HCT116 (cell line): ENCODE data around the gene CASP8AP2. TPM values are rescaled to one million over a fixed set of nuclear protein-coding genes. Genes with fewer than 3 reads are reported as not detected.

Experiments
- ATAC-seq: fragments of 200-7000 bp; cut with Tn5 transposase; 2 replicates; pipeline ENCODE4 v1.9.1; 2020; ENCODE audit warnings: mild to moderate bottlenecking, moderate library complexity
- BruUV-seq: library from RNA; stranded (reverse); fragments of 400-500 nt; replicated peaks from 2 replicates; lab custom pipeline; 2021; lab: Mats Ljungman, UMichigan
- CTCF ChIA-PET: fragments of 300-600 bp; sonication (Branson Sonifier 250); formaldehyde crosslinking; loops from one replicate; lab custom pipeline; 2021; ENCODE audit warnings: antibody characterized with exemption; lab: Charles Lee
- POLR2A ChIA-PET: fragments of 300-600, 350-600 bp; sonication (Branson Sonifier 250); formaldehyde crosslinking; loops from one replicate; lab custom pipeline; 2021; ENCODE audit warnings: antibody characterized with exemption; lab: Charles Lee
- RAD21 ChIA-PET, 2 experiments: fragments of 300-600 bp; sonication (Branson Sonifier 250); formaldehyde crosslinking; loops; one replicate each; lab custom pipeline; 2023; ENCODE audit warnings: low total read pairs in 2 of 2; ENCODE audit not compliant: uncharacterized antibody in 2 of 2, unreplicated experiment in 2 of 2, low non-redundant PET in 1 of 2; lab: Charles Lee
- DNase-seq: peaks from one replicate; pipeline ENCODE4 v3.0.0-alpha.2; 2010; ENCODE audit warnings: low read depth, low spot score
- H2AFZ ChIP-seq: fragments of 200-600 bp; shearing (Covaris generic), sonication (generic); 2 replicates; pipeline ENCODE4 v1.6.1; 2017; ENCODE audit warnings: low read depth, mixed run types, mixed read lengths, antibody characterized with exemption, low read length; ENCODE audit not compliant: poor library complexity, severe bottlenecking
- H3K27ac ChIP-seq: 2 replicates; pipeline ENCODE4 v1.5.1; 2012; ENCODE audit warnings: low read depth, low read length
- H3K27me3 ChIP-seq: fragments of 200-600 bp; sonication (generic); 2 replicates; pipeline ENCODE4 v1.6.1; 2016; ENCODE audit warnings: mixed run types, low read length, mixed read lengths; ENCODE audit not compliant: insufficient read depth
- H3K36me3 ChIP-seq, 2 experiments: fragments of 200-500 bp in 1 of 2; fragments of 200-600 bp in 1 of 2; sonication (Bioruptor generic) in 1 of 2; sonication (generic) in 1 of 2; 2 replicates each; pipeline versions ENCODE4 v1.5.1 to v1.6.1; 2014 to 2016; ENCODE audit warnings: low read length in 2 of 2, inconsistent platforms in 1 of 2, mixed read lengths in 1 of 2, mixed run types in 1 of 2; ENCODE audit not compliant: insufficient read depth in 2 of 2, control insufficient read depth in 1 of 2
- H3K4me1 ChIP-seq, 2 experiments: fragments of 200-600 bp in 1 of 2; sonication (generic) in 1 of 2; 2 replicates each; pipeline versions ENCODE4 v1.5.1 to v1.6.1; 2012 to 2017; ENCODE audit warnings: low read length in 2 of 2, inconsistent platforms in 1 of 2, mild to moderate bottlenecking in 1 of 2, mixed read lengths in 1 of 2, mixed run types in 1 of 2, moderate library complexity in 1 of 2; ENCODE audit not compliant: insufficient read depth in 2 of 2, control insufficient read depth in 1 of 2
- H3K4me2 ChIP-seq: fragments of 200-600 bp; sonication (generic); 2 replicates; pipeline ENCODE4 v1.6.1; 2017; ENCODE audit warnings: mixed run types, low read length, mixed read lengths
- H3K4me3 ChIP-seq, 2 experiments: fragments of 200-600 bp in 1 of 2; sonication (generic) in 1 of 2; replicated peaks in 1 of 2; 2 replicates each; pipeline ENCODE4 v1.5.1; 2011 to 2016; ENCODE audit warnings: low read length in 2 of 2, control low read depth in 1 of 2, low read depth in 1 of 2, mild to moderate bottlenecking in 1 of 2, mixed read lengths in 1 of 2, mixed run types in 1 of 2
- H3K79me2 ChIP-seq: fragments of 200-600 bp; sonication (generic); 2 replicates; pipeline ENCODE4 v1.6.1; 2017; ENCODE audit warnings: mild to moderate bottlenecking, mixed run types, low read length, moderate library complexity, mixed read lengths; ENCODE audit not compliant: insufficient read depth
- H3K9ac ChIP-seq: fragments of 200-600 bp; sonication (generic); 2 replicates; pipeline ENCODE4 v1.6.1; 2016; ENCODE audit warnings: low read length, mixed read lengths
- H3K9me2 ChIP-seq: fragments of 200-600 bp; sonication (generic), shearing (Covaris generic); 2 replicates; pipeline ENCODE4 v1.6.1; 2017; ENCODE audit warnings: mixed run types, mild to moderate bottlenecking, moderate library complexity; ENCODE audit not compliant: insufficient read depth
- H3K9me3 ChIP-seq, 2 experiments: fragments of 200-500 bp in 1 of 2; fragments of 200-600 bp in 1 of 2; sonication (Bioruptor generic) in 1 of 2; sonication (generic) in 1 of 2; 2 replicates each; pipeline ENCODE4 v1.6.1; 2014 to 2017; ENCODE audit warnings: low read length in 2 of 2, mixed read lengths in 2 of 2, inconsistent platforms in 1 of 2, low read depth in 1 of 2, mild to moderate bottlenecking in 1 of 2, mixed run types in 1 of 2, moderate library complexity in 1 of 2; ENCODE audit not compliant: control insufficient read depth in 1 of 2, insufficient read depth in 1 of 2
- H4K20me1 ChIP-seq: fragments of 200-600 bp; sonication (generic), shearing (Covaris generic); 2 replicates; pipeline ENCODE4 v1.6.1; 2017; ENCODE audit warnings: mixed run types, mild to moderate bottlenecking, moderate library complexity; ENCODE audit not compliant: insufficient read depth
- CBX3 ChIP-seq: IDR thresholded peaks from 2 replicates; pipeline ENCODE4 v1.6.1; 2012; ENCODE audit warnings: low read depth
- EGR1 ChIP-seq: IDR thresholded peaks from 2 replicates; pipeline ENCODE4 v1.6.1; 2012; ENCODE audit warnings: low read depth
- ELF1 ChIP-seq: IDR thresholded peaks from 2 replicates; pipeline ENCODE4 v1.6.1; 2012; ENCODE audit warnings: low read depth, borderline replicate concordance
- EZH2 ChIP-seq: fragments of 200-600 bp; sonication (generic); IDR thresholded peaks from 2 replicates; pipeline ENCODE4 v1.6.1; 2017; ENCODE audit warnings: antibody characterized with exemption, mixed run types
- EZH2phosphoT487 ChIP-seq: fragments of 200-600 bp; IDR thresholded peaks from 2 replicates; pipeline ENCODE4 v1.6.1; 2018; ENCODE audit warnings: antibody characterized with exemption, borderline replicate concordance
- FOSL1 ChIP-seq: IDR thresholded peaks from 2 replicates; pipeline ENCODE4 v1.6.1; 2012; ENCODE audit warnings: low read depth
- JUND ChIP-seq: IDR thresholded peaks from 2 replicates; pipeline ENCODE4 v1.6.1; 2012
- POLR2A ChIP-seq: IDR thresholded peaks from 2 replicates; pipeline ENCODE4 v1.7.0; 2011; ENCODE audit warnings: borderline replicate concordance; ENCODE audit not compliant: insufficient read depth, insufficient read length; ENCODE audit errors: extremely low read depth
- POLR2AphosphoS5 ChIP-seq: IDR thresholded peaks from 2 replicates; pipeline ENCODE4 v1.6.1; 2011; ENCODE audit warnings: mild to moderate bottlenecking, low read depth, low read length, moderate library complexity
- RAD21 ChIP-seq: IDR thresholded peaks from 2 replicates; pipeline ENCODE4 v1.6.1; 2012; ENCODE audit warnings: low read depth, mild to moderate bottlenecking
- SIN3A ChIP-seq: IDR thresholded peaks from 2 replicates; pipeline ENCODE4 v1.6.1; 2012; ENCODE audit warnings: low read depth
- SP1 ChIP-seq: IDR thresholded peaks from 2 replicates; pipeline ENCODE4 v1.6.1; 2012; ENCODE audit warnings: low read depth
- SRF ChIP-seq: IDR thresholded peaks from 2 replicates; pipeline ENCODE4 v1.6.1; 2012; ENCODE audit warnings: low read depth
- TCF7L2 ChIP-seq: IDR thresholded peaks from 2 replicates; pipeline ENCODE4 v1.7.0; 2011; ENCODE audit warnings: borderline replicate concordance, inconsistent platforms; ENCODE audit not compliant: insufficient read depth, insufficient read length; ENCODE audit errors: extremely low read depth
- YY1 ChIP-seq: IDR thresholded peaks from 2 replicates; pipeline ENCODE4 v1.6.1; 2011; ENCODE audit warnings: low read length, low read depth, moderate library complexity, mild to moderate bottlenecking; ENCODE audit not compliant: insufficient replicate concordance; ENCODE audit errors: extremely low read depth
- ZFX ChIP-seq: fragments of 450-650 bp; IDR thresholded peaks from 2 replicates; pipeline ENCODE4 v1.6.1; 2017
- intact Hi-C: fragments of 100-400 bp; cut with micrococcal nuclease; formaldehyde crosslinking; loops from 2 replicates; pipeline ENCODE4 v1.10.0; 2022
- total RNA-seq: library from RNA; stranded (reverse); gene quantifications from one replicate; pipeline ENCODE4 v1.2.1, GENCODE V29; 2021; ENCODE audit not compliant: unreplicated experiment
- TF ChIP-seq, protein P1 (sequence below): IDR thresholded peaks from 2 replicates; pipeline ENCODE4 v1.6.1; 2012
- TF ChIP-seq, protein P2 (sequence below): IDR thresholded peaks from 2 replicates; pipeline ENCODE4 v1.6.1; 2012
- TF ChIP-seq, protein P3 (sequence below): IDR thresholded peaks from 2 replicates; pipeline ENCODE4 v1.6.1; 2011; ENCODE audit warnings: mild to moderate bottlenecking, low read length, moderate library complexity; ENCODE audit not compliant: insufficient replicate concordance; ENCODE audit errors: extremely low read depth
- TF ChIP-seq, protein P4 (sequence below), 3 experiments: fragments of 200-600 bp in 1 of 3; sonication (generic) in 1 of 3; IDR thresholded peaks in 2 of 3; conservative IDR thresholded peaks in 1 of 3; 2 replicates each; pipeline ENCODE4 v1.5.1; 2012 to 2017; ENCODE audit warnings: low read depth in 2 of 3, low read length in 2 of 3, antibody characterized with exemption in 1 of 3, borderline replicate concordance in 1 of 3, control low read depth in 1 of 3, mild to moderate bottlenecking in 1 of 3, mixed read lengths in 1 of 3, mixed run types in 1 of 3, moderate library complexity in 1 of 3; ENCODE audit not compliant: insufficient read depth in 1 of 3

The CASP8AP2 gene
- total RNA-seq, 1 experiment from 2014 or later = 18.6 TPM

DNA sequence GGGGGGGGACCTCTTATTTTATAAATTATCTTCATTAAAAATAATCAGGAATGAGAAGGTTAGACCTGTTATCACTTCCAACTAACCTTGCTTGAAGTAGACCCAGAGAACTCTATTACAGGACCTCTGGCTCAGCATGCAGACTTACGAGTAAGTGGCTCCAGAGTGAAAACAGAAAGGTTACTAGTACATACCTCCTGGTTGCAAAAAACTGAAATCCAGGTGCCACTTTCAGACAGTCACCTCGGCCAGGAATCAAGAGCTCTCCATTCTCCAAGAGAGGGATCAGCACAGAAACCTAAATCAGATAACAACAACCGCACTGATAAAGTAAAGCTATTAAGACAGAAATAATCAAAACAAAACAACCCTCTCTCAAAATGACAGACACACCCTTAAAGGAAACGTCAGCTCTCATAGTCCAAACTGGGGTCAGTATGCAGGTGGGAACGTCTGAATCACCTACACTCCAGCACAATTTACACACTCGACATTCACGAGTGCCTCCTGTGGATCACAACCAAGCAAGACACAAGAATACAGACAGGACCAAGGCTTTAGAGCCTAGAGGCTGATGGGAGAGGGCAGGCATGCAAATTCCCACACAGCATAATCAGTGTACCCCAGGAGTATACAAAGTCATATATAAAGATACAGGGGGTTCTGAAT lies 41.9 kb upstream of the CASP8AP2 start:
- ChIA-PET RAD21 (no interaction called here), POLR2A (no interaction called here), CTCF (no interaction called here)
- Histone ChIP-seq H3K9me2 (no peaks in the 10 kb centered on the region), H4K20me1 (no peaks in the 10 kb centered on the region), H2AFZ (no peak overlapping the region), H3K4me2 (no peak overlapping the region), H3K36me3 (peaks cover 27 to 68% of the 10 kb centered on the region in 2 experiments), H3K27ac (no peak overlapping the region), H3K4me3 (no peak overlapping the region), H3K9ac (no peak overlapping the region), H3K27me3 (no peaks in the 10 kb centered on the region), H3K4me1 (no peaks in the 10 kb centered on the region), H3K9me3 (no peaks in the 10 kb centered on the region), H3K79me2 (peaks cover 25% of the 10 kb centered on the region)
- DNase-seq = no peak
- no peak for ATAC-seq
- no peak for TF ChIP-seq TCF7L2
- TF ChIP-seq RAD21 = no peak
- TF ChIP-seq ELF1 = no peak
- no peak for TF ChIP-seq EZH2
- no peak for TF ChIP-seq ZFX
- TF ChIP-seq, protein P1, sequence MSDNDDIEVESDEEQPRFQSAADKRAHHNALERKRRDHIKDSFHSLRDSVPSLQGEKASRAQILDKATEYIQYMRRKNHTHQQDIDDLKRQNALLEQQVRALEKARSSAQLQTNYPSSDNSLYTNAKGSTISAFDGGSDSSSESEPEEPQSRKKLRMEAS = no peak
- TF ChIP-seq, protein P2, sequence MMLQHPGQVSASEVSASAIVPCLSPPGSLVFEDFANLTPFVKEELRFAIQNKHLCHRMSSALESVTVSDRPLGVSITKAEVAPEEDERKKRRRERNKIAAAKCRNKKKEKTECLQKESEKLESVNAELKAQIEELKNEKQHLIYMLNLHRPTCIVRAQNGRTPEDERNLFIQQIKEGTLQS = no peak
- no peak for TF ChIP-seq YY1
- TF ChIP-seq, protein P3, sequence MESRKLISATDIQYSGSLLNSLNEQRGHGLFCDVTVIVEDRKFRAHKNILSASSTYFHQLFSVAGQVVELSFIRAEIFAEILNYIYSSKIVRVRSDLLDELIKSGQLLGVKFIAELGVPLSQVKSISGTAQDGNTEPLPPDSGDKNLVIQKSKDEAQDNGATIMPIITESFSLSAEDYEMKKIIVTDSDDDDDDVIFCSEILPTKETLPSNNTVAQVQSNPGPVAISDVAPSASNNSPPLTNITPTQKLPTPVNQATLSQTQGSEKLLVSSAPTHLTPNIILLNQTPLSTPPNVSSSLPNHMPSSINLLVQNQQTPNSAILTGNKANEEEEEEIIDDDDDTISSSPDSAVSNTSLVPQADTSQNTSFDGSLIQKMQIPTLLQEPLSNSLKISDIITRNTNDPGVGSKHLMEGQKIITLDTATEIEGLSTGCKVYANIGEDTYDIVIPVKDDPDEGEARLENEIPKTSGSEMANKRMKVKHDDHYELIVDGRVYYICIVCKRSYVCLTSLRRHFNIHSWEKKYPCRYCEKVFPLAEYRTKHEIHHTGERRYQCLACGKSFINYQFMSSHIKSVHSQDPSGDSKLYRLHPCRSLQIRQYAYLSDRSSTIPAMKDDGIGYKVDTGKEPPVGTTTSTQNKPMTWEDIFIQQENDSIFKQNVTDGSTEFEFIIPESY = no peak
- no peak for TF ChIP-seq SIN3A
- no peak for TF ChIP-seq CBX3
- TF ChIP-seq EGR1 = no peak
- no peak for TF ChIP-seq JUND
- no peak for TF ChIP-seq POLR2AphosphoS5
- TF ChIP-seq SRF = no peak
- no peak for TF ChIP-seq SP1
- TF ChIP-seq EZH2phosphoT487 = no peak
- TF ChIP-seq FOSL1 = no peak
- TF ChIP-seq, protein P4, sequence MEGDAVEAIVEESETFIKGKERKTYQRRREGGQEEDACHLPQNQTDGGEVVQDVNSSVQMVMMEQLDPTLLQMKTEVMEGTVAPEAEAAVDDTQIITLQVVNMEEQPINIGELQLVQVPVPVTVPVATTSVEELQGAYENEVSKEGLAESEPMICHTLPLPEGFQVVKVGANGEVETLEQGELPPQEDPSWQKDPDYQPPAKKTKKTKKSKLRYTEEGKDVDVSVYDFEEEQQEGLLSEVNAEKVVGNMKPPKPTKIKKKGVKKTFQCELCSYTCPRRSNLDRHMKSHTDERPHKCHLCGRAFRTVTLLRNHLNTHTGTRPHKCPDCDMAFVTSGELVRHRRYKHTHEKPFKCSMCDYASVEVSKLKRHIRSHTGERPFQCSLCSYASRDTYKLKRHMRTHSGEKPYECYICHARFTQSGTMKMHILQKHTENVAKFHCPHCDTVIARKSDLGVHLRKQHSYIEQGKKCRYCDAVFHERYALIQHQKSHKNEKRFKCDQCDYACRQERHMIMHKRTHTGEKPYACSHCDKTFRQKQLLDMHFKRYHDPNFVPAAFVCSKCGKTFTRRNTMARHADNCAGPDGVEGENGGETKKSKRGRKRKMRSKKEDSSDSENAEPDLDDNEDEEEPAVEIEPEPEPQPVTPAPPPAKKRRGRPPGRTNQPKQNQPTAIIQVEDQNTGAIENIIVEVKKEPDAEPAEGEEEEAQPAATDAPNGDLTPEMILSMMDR (IDR thresholded peaks at IDR 0.05 in 2 of 3, conservative IDR thresholded peaks at IDR 0.05 in 1 of 3; ENCODE audit: borderline replicate concordance in 1 of 3, insufficient read depth in 1 of 3, low read depth in 2 of 3, low read length in 2 of 3) = no peak
- TF ChIP-seq POLR2A = no peak
- intact Hi-C loops = no loop called here
- no TSS peak for BruUV-seq
